GM12878 (cell line): ENCODE results near the gene HOXC5. TPM values are rescaled to one million over a fixed set of nuclear protein-coding genes. Genes with fewer than 3 reads are reported as not detected.
A peak's percentile ranks its signal among the peaks of the same experiment; 100 is the strongest.

Experiments used
- ATAC-seq: fragments of 200-7000 bp; cut with Tn5 transposase; 3 replicates; pipeline ENCODE4 v1.9.1; 2020; ENCODE audit warnings: mild to moderate bottlenecking, moderate library complexity
- BruUV-seq: library from RNA; stranded (reverse); fragments of 400-500 nt; replicated peaks from 2 replicates; lab custom pipeline; 2021; lab: Mats Ljungman, UMichigan
- CTCF ChIA-PET: fragments of 300-600 bp; sonication (Branson Sonifier 250); formaldehyde crosslinking; extraction: SDS; loops from one replicate; lab custom pipeline; 2021; ENCODE audit warnings: inconsistent platforms; lab: Yijun Ruan, JAX
- POLR2A ChIA-PET: fragments of 350-600 bp; formaldehyde crosslinking; extraction: SDS; loops from one replicate; lab custom pipeline; 2021; ENCODE audit warnings: inconsistent platforms; lab: Charles Lee
- RAD21 ChIA-PET: fragments of 300-600 bp; sonication (Branson Sonifier 250); formaldehyde crosslinking; loops from one replicate; lab custom pipeline; 2023; ENCODE audit warnings: antibody characterized with exemption; ENCODE audit not compliant: unreplicated experiment; lab: Charles Lee
- SMC1A ChIA-PET: fragments of 300-600 bp; sonication (Branson Sonifier 250); formaldehyde crosslinking; loops from one replicate; lab custom pipeline; 2023; ENCODE audit not compliant: unreplicated experiment, uncharacterized antibody; lab: Charles Lee
- DNase-seq: peaks from one replicate; pipeline ENCODE4 v3.0.0-alpha.2; 2011; ENCODE audit warnings: low read depth, low spot score
- FAIRE-seq: peaks from 3 replicates; lab custom pipeline; 2011; peaks lifted over from hg19 to GRCh38; lab: Jason Lieb, UNC
- H2AFZ ChIP-seq: 2 replicates; pipeline ENCODE4 v1.6.0; 2011; ENCODE audit warnings: low read depth, low read length, control low read depth; ENCODE audit not compliant: control insufficient read depth
- H3K27ac ChIP-seq: 2 replicates; pipeline ENCODE4 v1.5.1; 2011; ENCODE audit warnings: control low read depth; ENCODE audit not compliant: control insufficient read depth, insufficient read depth
- H3K27me3 ChIP-seq, 2 experiments: replicated peaks in 1 of 2; 2 replicates each; pipeline versions ENCODE4 v1.6.0 to v1.6.1; 2011; ENCODE audit warnings: low read length in 1 of 2; ENCODE audit not compliant: control insufficient read depth in 2 of 2, insufficient read depth in 2 of 2
- H3K36me3 ChIP-seq, 2 experiments: 2 replicates each; pipeline ENCODE4 v1.5.1; 2011; ENCODE audit warnings: low read length in 1 of 2; ENCODE audit not compliant: control insufficient read depth in 2 of 2, insufficient read depth in 2 of 2
- H3K4me1 ChIP-seq: 2 replicates; pipeline ENCODE4 v1.6.1; 2011; ENCODE audit warnings: mild to moderate bottlenecking, low read length, moderate library complexity, mixed read lengths; ENCODE audit not compliant: control insufficient read depth, insufficient read depth
- H3K4me2 ChIP-seq: 2 replicates; pipeline ENCODE4 v1.6.0; 2011; ENCODE audit warnings: control low read depth; ENCODE audit not compliant: control insufficient read depth, insufficient read depth
- H3K4me3 ChIP-seq: fragments of 200-600 bp; sonication (generic); 2 replicates; pipeline ENCODE4 v1.5.1; 2016
- H3K79me2 ChIP-seq: 2 replicates; pipeline ENCODE4 v1.6.0; 2011; ENCODE audit warnings: low read length; ENCODE audit not compliant: control insufficient read depth, insufficient read depth
- H3K9ac ChIP-seq: 2 replicates; pipeline ENCODE4 v1.8.0; 2011; ENCODE audit warnings: low read length, control low read depth, mixed read lengths; ENCODE audit not compliant: control insufficient read depth, insufficient read depth
- H3K9me3 ChIP-seq: replicated peaks from 3 replicates; pipeline ENCODE4 v1.5.1; 2011; ENCODE audit warnings: mild to moderate bottlenecking, low read length; ENCODE audit not compliant: control insufficient read depth, insufficient read depth
- H4K20me1 ChIP-seq: 2 replicates; pipeline ENCODE4 v1.6.0; 2011; ENCODE audit not compliant: control insufficient read depth, insufficient read depth
- CHD1 ChIP-seq: IDR thresholded peaks from 2 replicates; pipeline ENCODE4 v1.6.1; 2012; ENCODE audit warnings: low read depth, low read length, improper control_type of control experiment
- NFYA ChIP-seq: IDR thresholded peaks from 2 replicates; pipeline ENCODE4 v1.6.1; 2011; ENCODE audit warnings: low read depth, mild to moderate bottlenecking, low read length, improper control_type of control experiment, borderline replicate concordance
- RUNX3 ChIP-seq: IDR thresholded peaks from 2 replicates; pipeline ENCODE4 v1.6.1; 2012; ENCODE audit warnings: low read length, inconsistent platforms
- SPI1 ChIP-seq: IDR thresholded peaks from 2 replicates; pipeline ENCODE4 v1.6.1; 2011; ENCODE audit warnings: low read depth, mild to moderate bottlenecking, low read length, moderate library complexity, borderline replicate concordance; ENCODE audit not compliant: insufficient read depth
- SUZ12 ChIP-seq: fragments of 200-600 bp; sonication (generic); IDR thresholded peaks from one replicate; pipeline ENCODE4 v1.6.1; 2018; ENCODE audit warnings: antibody characterized with exemption, mild to moderate bottlenecking; ENCODE audit not compliant: unreplicated experiment
- TAF1 ChIP-seq: IDR thresholded peaks from 2 replicates; pipeline ENCODE4 v1.6.1; 2011; ENCODE audit warnings: mild to moderate bottlenecking, low read depth, low read length, borderline replicate concordance
- TCF12 ChIP-seq: IDR thresholded peaks from 2 replicates; pipeline ENCODE4 v1.6.1; 2011; ENCODE audit warnings: low read depth, mild to moderate bottlenecking, low read length
- WGBS: methylation state at CpG from one replicate; pipeline ENCODE4 v1.1.6; 2016; ENCODE audit warnings: low lambda C conversion rate; ENCODE audit not compliant: insufficient replicate concordance, insufficient coverage; ENCODE audit errors: missing lambda C conversion rate; 5-methylcytosine and 5-hydroxymethylcytosine counted together
- in situ Hi-C: fragments of 300-500 bp; cut with MboI; formaldehyde crosslinking; loops from 9 replicates; pipeline ENCODE4 v1.14.3; 2018; ENCODE audit warnings: mixed read lengths
- intact Hi-C: fragments of 100-400 bp; cut with micrococcal nuclease; formaldehyde crosslinking; loops from one replicate; pipeline ENCODE4 v1.14.2; 2022; ENCODE audit not compliant: unreplicated experiment
- polyA plus RNA-seq, 11 experiments: library from polyadenylated mRNA; depleted of rRNA in 4 of 11; unstranded in 6 of 11; stranded (reverse) in 5 of 11; fragments of >200 nt; fragmentation: Nextera tagmentation in 4 of 11; fragmentation: Illumina TruSeq in 1 of 11; extraction: Ambion mirVana in 4 of 11; extraction: Trizol in 1 of 11; gene quantifications; 1 replicate in 1 of 11; 2 replicates in 10 of 11; pipeline versions ENCODE4 v1.2.1 to v1.2.3, GENCODE V29; 2011 to 2016; ENCODE audit warnings: inconsistent platforms in 2 of 11, missing spikeins in 2 of 11, low read depth in 1 of 11
- total RNA-seq, 4 experiments: library from RNA; depleted of rRNA in 3 of 4; stranded (reverse); fragments of >200 nt in 3 of 4; fragmentation: Illumina TruSeq in 1 of 4; extraction: Trizol in 1 of 4; gene quantifications; 2 replicates each; pipeline versions ENCODE4 v1.2.1 to v1.2.3, GENCODE V29; 2013 to 2021
- TF ChIP-seq, protein P1 (sequence below): fragments of 150-350 bp; IDR thresholded peaks from 2 replicates; pipeline ENCODE4 v1.6.1; 2016; ENCODE audit warnings: low read depth, low read length
- TF ChIP-seq, protein P2 (sequence below): fragments of 450-650 bp; IDR thresholded peaks from 2 replicates; pipeline ENCODE4 v1.6.1; 2016; ENCODE audit warnings: mild to moderate bottlenecking
- TF ChIP-seq, protein P3 (sequence below): fragments of 450-650 bp; IDR thresholded peaks from 2 replicates; pipeline ENCODE4 v1.6.1; 2014; ENCODE audit warnings: mild to moderate bottlenecking
- TF ChIP-seq, protein P4 (sequence below): fragments of 450-650 bp; IDR thresholded peaks from 2 replicates; pipeline ENCODE4 v1.6.1; 2017; ENCODE audit warnings: mild to moderate bottlenecking, moderate library complexity

HOXC5 gene
- total and polyA plus RNA-seq, 10 of the 15 experiments (the other 5 are each of a cell fraction or from before 2014, with no cell fraction given), result 0.11 TPM; not detected in 9

DNA sequence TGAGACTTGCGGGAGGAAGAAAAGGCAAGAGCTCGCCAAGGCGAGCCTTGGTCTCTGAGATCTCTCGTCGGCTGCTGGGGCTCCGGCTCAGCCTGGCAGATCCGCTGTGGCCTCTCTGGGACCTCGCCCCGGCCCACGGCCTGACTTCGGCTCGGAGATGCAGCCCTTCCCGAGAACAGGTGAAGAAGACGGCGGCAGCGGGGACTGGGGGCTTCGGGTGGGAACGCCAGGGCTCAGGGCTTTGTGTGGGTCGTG, 38.9 kb upstream of the HOXC5 start (continued):
- TF ChIP-seq, protein P1, sequence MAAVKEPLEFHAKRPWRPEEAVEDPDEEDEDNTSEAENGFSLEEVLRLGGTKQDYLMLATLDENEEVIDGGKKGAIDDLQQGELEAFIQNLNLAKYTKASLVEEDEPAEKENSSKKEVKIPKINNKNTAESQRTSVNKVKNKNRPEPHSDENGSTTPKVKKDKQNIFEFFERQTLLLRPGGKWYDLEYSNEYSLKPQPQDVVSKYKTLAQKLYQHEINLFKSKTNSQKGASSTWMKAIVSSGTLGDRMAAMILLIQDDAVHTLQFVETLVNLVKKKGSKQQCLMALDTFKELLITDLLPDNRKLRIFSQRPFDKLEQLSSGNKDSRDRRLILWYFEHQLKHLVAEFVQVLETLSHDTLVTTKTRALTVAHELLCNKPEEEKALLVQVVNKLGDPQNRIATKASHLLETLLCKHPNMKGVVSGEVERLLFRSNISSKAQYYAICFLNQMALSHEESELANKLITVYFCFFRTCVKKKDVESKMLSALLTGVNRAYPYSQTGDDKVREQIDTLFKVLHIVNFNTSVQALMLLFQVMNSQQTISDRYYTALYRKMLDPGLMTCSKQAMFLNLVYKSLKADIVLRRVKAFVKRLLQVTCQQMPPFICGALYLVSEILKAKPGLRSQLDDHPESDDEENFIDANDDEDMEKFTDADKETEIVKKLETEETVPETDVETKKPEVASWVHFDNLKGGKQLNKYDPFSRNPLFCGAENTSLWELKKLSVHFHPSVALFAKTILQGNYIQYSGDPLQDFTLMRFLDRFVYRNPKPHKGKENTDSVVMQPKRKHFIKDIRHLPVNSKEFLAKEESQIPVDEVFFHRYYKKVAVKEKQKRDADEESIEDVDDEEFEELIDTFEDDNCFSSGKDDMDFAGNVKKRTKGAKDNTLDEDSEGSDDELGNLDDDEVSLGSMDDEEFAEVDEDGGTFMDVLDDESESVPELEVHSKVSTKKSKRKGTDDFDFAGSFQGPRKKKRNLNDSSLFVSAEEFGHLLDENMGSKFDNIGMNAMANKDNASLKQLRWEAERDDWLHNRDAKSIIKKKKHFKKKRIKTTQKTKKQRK, result no peak
- no peak for TF ChIP-seq CHD1
- TF ChIP-seq, protein P2, sequence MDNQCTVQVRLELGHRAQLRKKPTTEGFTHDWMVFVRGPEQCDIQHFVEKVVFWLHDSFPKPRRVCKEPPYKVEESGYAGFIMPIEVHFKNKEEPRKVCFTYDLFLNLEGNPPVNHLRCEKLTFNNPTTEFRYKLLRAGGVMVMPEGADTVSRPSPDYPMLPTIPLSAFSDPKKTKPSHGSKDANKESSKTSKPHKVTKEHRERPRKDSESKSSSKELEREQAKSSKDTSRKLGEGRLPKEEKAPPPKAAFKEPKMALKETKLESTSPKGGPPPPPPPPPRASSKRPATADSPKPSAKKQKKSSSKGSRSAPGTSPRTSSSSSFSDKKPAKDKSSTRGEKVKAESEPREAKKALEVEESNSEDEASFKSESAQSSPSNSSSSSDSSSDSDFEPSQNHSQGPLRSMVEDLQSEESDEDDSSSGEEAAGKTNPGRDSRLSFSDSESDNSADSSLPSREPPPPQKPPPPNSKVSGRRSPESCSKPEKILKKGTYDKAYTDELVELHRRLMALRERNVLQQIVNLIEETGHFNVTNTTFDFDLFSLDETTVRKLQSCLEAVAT, result no peak
- no peak for TF ChIP-seq RUNX3
- no peak for TF ChIP-seq TAF1

DNA sequence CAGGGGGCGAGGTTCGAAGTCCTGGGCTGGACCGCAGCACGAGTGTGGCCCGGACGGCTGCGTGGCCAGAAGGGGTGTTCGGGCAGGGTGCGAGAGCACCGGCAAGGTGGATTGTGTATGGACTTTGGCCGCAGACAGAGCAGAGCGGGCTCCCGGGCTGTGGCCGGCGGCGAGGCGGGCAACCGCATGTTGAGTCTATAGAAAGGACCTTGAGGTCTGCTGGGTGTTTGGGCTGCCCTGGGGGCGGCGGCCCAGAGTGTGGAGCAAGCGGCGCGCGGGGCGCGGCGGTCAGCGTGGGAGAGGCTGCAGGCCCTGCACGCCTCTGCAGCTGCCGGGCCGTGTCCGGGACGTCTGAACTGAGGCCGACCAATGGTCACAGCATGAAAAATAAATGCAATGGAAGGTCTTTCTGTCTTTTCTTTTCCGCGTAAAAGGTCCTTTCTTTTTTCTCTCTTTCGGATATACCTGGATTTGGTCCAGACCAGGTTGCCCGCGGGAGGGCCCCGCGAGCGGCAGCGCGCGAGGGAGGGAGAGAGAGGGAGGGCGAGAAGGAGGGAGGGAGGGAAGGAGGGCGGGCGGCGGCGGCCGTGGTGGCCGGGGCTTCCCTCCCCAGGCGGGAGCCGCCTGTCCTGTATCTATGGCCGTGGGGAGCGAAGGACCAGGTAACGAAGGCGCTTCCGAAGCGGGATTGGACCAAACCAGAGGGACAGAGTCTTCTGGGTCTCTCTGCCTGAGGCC, 38.4 kb upstream of the HOXC5 start:
- no TSS peak for BruUV-seq
- Histone ChIP-seq H3K79me2 (no peaks in the 10 kb centered on the region), H3K9me3 (no peaks in the 10 kb centered on the region), H3K36me3 (no peaks in the 10 kb centered on the region), H3K4me2 (no peak overlapping the region), H3K4me1 (peaks cover 11% of the 10 kb centered on the region), H4K20me1 (no peaks in the 10 kb centered on the region), H3K27me3 (peaks cover 29 to 53% of the 10 kb centered on the region in 2 experiments), H3K4me3 (no peak overlapping the region), H3K9ac (no peak overlapping the region), H3K27ac (no peak overlapping the region), H2AFZ (no peak overlapping the region)
- FAIRE-seq (no peak), ATAC-seq (no peak), DNase-seq (no peak)
- TF ChIP-seq TCF12 (no peak), NFYA (no peak), SUZ12 (peak; percentile 89), SPI1 (no peak)
- TF ChIP-seq, protein P3, sequence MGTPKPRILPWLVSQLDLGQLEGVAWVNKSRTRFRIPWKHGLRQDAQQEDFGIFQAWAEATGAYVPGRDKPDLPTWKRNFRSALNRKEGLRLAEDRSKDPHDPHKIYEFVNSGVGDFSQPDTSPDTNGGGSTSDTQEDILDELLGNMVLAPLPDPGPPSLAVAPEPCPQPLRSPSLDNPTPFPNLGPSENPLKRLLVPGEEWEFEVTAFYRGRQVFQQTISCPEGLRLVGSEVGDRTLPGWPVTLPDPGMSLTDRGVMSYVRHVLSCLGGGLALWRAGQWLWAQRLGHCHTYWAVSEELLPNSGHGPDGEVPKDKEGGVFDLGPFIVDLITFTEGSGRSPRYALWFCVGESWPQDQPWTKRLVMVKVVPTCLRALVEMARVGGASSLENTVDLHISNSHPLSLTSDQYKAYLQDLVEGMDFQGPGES, result no peak
- TF ChIP-seq, protein P4, sequence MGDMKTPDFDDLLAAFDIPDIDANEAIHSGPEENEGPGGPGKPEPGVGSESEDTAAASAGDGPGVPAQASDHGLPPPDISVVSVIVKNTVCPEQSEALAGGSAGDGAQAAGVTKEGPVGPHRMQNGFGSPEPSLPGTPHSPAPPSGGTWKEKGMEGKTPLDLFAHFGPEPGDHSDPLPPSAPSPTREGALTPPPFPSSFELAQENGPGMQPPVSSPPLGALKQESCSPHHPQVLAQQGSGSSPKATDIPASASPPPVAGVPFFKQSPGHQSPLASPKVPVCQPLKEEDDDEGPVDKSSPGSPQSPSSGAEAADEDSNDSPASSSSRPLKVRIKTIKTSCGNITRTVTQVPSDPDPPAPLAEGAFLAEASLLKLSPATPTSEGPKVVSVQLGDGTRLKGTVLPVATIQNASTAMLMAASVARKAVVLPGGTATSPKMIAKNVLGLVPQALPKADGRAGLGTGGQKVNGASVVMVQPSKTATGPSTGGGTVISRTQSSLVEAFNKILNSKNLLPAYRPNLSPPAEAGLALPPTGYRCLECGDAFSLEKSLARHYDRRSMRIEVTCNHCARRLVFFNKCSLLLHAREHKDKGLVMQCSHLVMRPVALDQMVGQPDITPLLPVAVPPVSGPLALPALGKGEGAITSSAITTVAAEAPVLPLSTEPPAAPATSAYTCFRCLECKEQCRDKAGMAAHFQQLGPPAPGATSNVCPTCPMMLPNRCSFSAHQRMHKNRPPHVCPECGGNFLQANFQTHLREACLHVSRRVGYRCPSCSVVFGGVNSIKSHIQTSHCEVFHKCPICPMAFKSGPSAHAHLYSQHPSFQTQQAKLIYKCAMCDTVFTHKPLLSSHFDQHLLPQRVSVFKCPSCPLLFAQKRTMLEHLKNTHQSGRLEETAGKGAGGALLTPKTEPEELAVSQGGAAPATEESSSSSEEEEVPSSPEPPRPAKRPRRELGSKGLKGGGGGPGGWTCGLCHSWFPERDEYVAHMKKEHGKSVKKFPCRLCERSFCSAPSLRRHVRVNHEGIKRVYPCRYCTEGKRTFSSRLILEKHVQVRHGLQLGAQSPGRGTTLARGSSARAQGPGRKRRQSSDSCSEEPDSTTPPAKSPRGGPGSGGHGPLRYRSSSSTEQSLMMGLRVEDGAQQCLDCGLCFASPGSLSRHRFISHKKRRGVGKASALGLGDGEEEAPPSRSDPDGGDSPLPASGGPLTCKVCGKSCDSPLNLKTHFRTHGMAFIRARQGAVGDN, result no peak
- WGBS, result 19% methylated on average over 43 of the region's 60 CpGs
- POLR2A ChIA-PET, result no interaction called here
- in situ Hi-C loops, result no loop called here
- RAD21 ChIA-PET, result interaction anchor here (0.8 kb wide), 1 partner anchor 197 kb away, joined by 4 read pairs; no protein-coding TSS in a partner anchor
- CTCF ChIA-PET, result interaction anchor here (1.3 to 2.0 kb wide), 3 partner anchors 9 to 200 kb away, joined by 3 to 6 read pairs (median 6); partner anchors contain the start of gene HOXC10
- SMC1A ChIA-PET, result no interaction called here
- intact Hi-C loops, result no loop called here
